Measurements from ENCODE around the gene CEL.

DNA sequence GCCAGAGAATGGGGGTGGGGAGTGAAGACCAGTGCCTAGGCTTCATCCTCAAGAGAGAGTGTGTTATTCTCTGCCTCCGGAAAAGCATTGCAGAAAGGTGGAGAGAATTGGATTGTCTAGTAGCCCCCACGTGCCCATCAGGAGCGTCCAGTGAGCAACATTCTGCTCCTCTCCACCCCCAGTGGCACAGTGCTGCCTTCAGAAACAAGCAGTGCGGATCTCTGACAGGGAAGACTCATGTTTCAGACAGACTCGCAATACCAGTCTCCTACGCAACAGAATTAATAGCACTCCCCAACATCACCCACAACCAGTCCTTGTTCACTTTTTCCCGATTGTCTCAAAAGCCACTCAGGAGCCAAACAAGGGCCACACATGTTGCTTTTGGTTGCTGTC, 14.9 kb upstream of the CEL start:
- TF ChIP-seq POLR2AphosphoS5 (IDR thresholded peaks at IDR 0.05; ENCODE audit: borderline replicate concordance, low read depth, low read length) (no peak), EZH2 (IDR thresholded peaks at IDR 0.05) (no peak)

Data from SK-N-MC (cell line).